ENCODE measurements around the gene SPEF1. TPM values are rescaled to one million over a fixed set of nuclear protein-coding genes. Genes with fewer than 3 reads are reported as not detected.

Gene SPEF1
- total and polyA plus RNA-seq, 10 of the 15 experiments (the other 5 are each of a cell fraction or from before 2014, with no cell fraction given): 0.12 TPM; not detected in 9

GRCh38 chr20:3748073-3748472, 33.2 kb downstream of the SPEF1 start:
- H3K4me2 ChIP-seq (ENCODE audit: control insufficient read depth, insufficient read depth): no peak overlapping the region
- H3K4me3 ChIP-seq: no peak overlapping the region
- BruUV-seq (replicated peaks): no TSS peak
- no peak for TF ChIP-seq PRDM15 (CRISPR knock-in tag; IDR thresholded peaks at IDR 0.05)
- ChIA-PET RAD21 (ENCODE audit: unreplicated experiment) (no interaction called here), SMC1A (ENCODE audit: uncharacterized antibody, unreplicated experiment) (interaction anchor here (1.0 to 1.5 kb wide), 2 partner anchors 9 to 20 kb away, joined by 3 to 6 read pairs; partner anchors contain the start of gene ADISSP), POLR2A (no interaction called here), CTCF (interaction anchor here (1.2 to 1.5 kb wide), 3 partner anchors 9 to 71 kb away, joined by 3 to 7 read pairs (median 4); partner anchors contain the start of gene ADISSP)
- DNase-seq (ENCODE audit: low read depth, low spot score) (no peak), FAIRE-seq (no peak), ATAC-seq (no peak)
- H4K20me1 ChIP-seq (ENCODE audit: control insufficient read depth, insufficient read depth): no peaks in the 10 kb centered on the region
- H3K9ac ChIP-seq (ENCODE audit: control insufficient read depth, insufficient read depth, low read length): no peak overlapping the region
- no peaks in the 10 kb centered on the region for H3K27me3 ChIP-seq (replicated peaks in 1 of 2; ENCODE audit: control insufficient read depth in 2 of 2, insufficient read depth in 2 of 2, low read length in 1 of 2)
- H3K27ac ChIP-seq (ENCODE audit: control insufficient read depth, insufficient read depth): no peak overlapping the region
- H3K36me3 ChIP-seq (ENCODE audit: control insufficient read depth in 2 of 2, insufficient read depth in 2 of 2, low read length in 1 of 2): no peaks in the 10 kb centered on the region
- 65% methylated on average over 15 of the region's 16 CpGs for WGBS (ENCODE audit: insufficient coverage, insufficient replicate concordance, low lambda C conversion rate, missing lambda C conversion rate)
- no peak overlapping the region for H2AFZ ChIP-seq (ENCODE audit: control insufficient read depth, low read depth, low read length)
- no peaks in the 10 kb centered on the region for H3K9me3 ChIP-seq (replicated peaks; ENCODE audit: control insufficient read depth, insufficient read depth, low read length)
- H3K79me2 ChIP-seq (ENCODE audit: control insufficient read depth, insufficient read depth, low read length): no peaks in the 10 kb centered on the region
- H3K4me1 ChIP-seq (ENCODE audit: control insufficient read depth, insufficient read depth, low read length): no peaks in the 10 kb centered on the region
- in situ Hi-C loops (cut with MboI) (no loop called here), intact Hi-C loops (cut with micrococcal nuclease; ENCODE audit: unreplicated experiment) (loop anchor here (2.0 kb wide), 2 partner anchors 31 to 73 kb away; partner anchors contain the start of gene AP5S1)

- SMC1A ChIA-PET (ENCODE audit: uncharacterized antibody, unreplicated experiment): interaction anchor here (1.5 kb wide), 1 partner anchor 10 kb away, joined by 6 read pairs; no protein-coding TSS in a partner anchor
- 0% methylated on average over 2 of the region's 2 CpGs for WGBS (ENCODE audit: insufficient coverage, insufficient replicate concordance, low lambda C conversion rate, missing lambda C conversion rate)
- Histone ChIP-seq H3K4me3 (no peak overlapping the region), H3K27ac (ENCODE audit: control insufficient read depth, insufficient read depth) (no peak overlapping the region), H3K36me3 (ENCODE audit: control insufficient read depth in 2 of 2, insufficient read depth in 2 of 2, low read length in 1 of 2) (no peaks in the 10 kb centered on the region), H3K9me3 (replicated peaks; ENCODE audit: control insufficient read depth, insufficient read depth, low read length) (no peaks in the 10 kb centered on the region), H2AFZ (ENCODE audit: control insufficient read depth, low read depth, low read length) (no peak overlapping the region), H3K4me2 (ENCODE audit: control insufficient read depth, insufficient read depth) (no peak overlapping the region), H3K79me2 (ENCODE audit: control insufficient read depth, insufficient read depth, low read length) (no peaks in the 10 kb centered on the region), H3K9ac (ENCODE audit: control insufficient read depth, insufficient read depth, low read length) (no peak overlapping the region), H3K4me1 (ENCODE audit: control insufficient read depth, insufficient read depth, low read length) (no peaks in the 10 kb centered on the region), H3K27me3 (replicated peaks in 1 of 2; ENCODE audit: control insufficient read depth in 2 of 2, insufficient read depth in 2 of 2, low read length in 1 of 2) (no peaks in the 10 kb centered on the region), H4K20me1 (ENCODE audit: control insufficient read depth, insufficient read depth) (no peaks in the 10 kb centered on the region)
- BruUV-seq (replicated peaks): no TSS peak
- POLR2A ChIA-PET: interaction anchor here (0.6 kb wide), 1 partner anchor 85 kb away, joined by 7 read pairs; no protein-coding TSS in a partner anchor
- CTCF ChIA-PET: interaction anchor here (1.2 to 1.5 kb wide), 3 partner anchors 9 to 71 kb away, joined by 3 to 7 read pairs (median 4); partner anchors contain the start of gene ADISSP
- intact Hi-C loops (cut with micrococcal nuclease; ENCODE audit: unreplicated experiment): no loop called here
- TF ChIP-seq SRF (IDR thresholded peaks at IDR 0.05; ENCODE audit: low read depth in 2 of 2, low read length in 2 of 2) (no peak), PKNOX1 (IDR thresholded peaks at IDR 0.05) (no peak), CUX1 (IDR thresholded peaks at IDR 0.05; ENCODE audit: insufficient replicate concordance, low read depth, low read length) (no peak)
- in situ Hi-C loops (cut with MboI): no loop called here
- RAD21 ChIA-PET (ENCODE audit: unreplicated experiment): no interaction called here
- FAIRE-seq: no peak
- no peak for ATAC-seq
- no peak for DNase-seq (ENCODE audit: low read depth, low spot score)
Observed at GRCh38 chr20:3747471-3747870, 33.8 kb downstream of the SPEF1 start.
